ENCODE measurements around the gene CASD1. TPM values are rescaled to one million over a fixed set of nuclear protein-coding genes. Genes with fewer than 3 reads are reported as not detected.

CASD1 gene
- total RNA-seq, result 11.4 and 12.6 TPM in 2 replicates

DNA sequence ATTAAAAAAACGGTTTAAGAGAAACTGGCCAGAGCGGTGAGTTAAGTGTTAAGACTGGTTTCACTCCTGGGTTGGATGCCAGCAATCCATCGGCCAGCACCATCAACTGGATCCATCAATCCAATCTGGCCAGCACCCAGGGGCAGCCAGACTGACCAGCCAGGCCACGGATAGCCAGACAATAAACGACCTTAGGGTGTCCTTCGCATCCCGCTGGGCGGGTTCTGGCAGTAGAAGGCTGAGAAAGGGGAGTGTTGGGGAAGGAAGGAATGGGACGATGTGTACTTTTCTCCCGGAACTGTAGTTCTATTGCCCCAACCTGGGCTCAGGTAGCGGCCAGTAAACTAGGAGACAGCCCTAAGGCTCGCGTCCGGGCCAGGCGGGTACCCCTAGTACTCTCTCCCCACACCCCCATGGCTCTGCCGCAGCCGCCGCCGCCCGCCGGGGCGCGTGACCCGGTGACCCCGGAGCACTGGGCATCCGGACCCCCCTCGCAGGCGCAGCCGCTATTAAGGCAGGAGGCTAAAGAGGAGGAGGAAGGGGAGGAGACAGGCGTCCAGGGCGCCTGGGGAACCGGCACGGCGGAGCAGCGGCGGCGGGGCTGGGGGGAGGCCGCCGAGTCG, at the start of gene CASD1:
Gene CASD1, plus strand, starts transcription at position 546 of the 623 bp plus-strand sequence. CDS start 276 bp downstream, outside the sequence.

Other genes starting within 250 kb of the CASD1 start
- gene COL1A2, start 114.9 kb upstream of the CASD1 start, total RNA-seq, result 4,803 and 7,669 TPM in 2 replicates
- gene SGCE, start 146.3 kb downstream of the CASD1 start, total RNA-seq, result 75.8 and 84.4 TPM in 2 replicates

Data from smooth muscle cell of bladder (primary cell).